Activated CD4-positive, alpha-beta T cell treated with anti-CD3 and anti-CD28 coated beads for 36 hours (primary cell): ENCODE results near the gene CNTN5. TPM values are rescaled to one million over a fixed set of nuclear protein-coding genes. Genes with fewer than 3 reads are reported as not detected.

Experiments used
- ATAC-seq: fragments of 200-7000 bp; cut with Tn5 transposase; one replicate; pipeline ENCODE4 v1.10.0; 2021; ENCODE audit warnings: mild to moderate bottlenecking, moderate library complexity
- CTCF ChIA-PET: fragments of 350-600 bp; sonication (Branson Sonifier 250); formaldehyde crosslinking; loops from one replicate; lab custom pipeline; 2021; ENCODE audit warnings: antibody characterized with exemption; lab: Charles Lee
- POLR2A ChIA-PET: fragments of 350-600 bp; sonication (Branson Sonifier 250); formaldehyde crosslinking; loops from one replicate; lab custom pipeline; 2021; ENCODE audit warnings: antibody characterized with exemption, inconsistent platforms; lab: Charles Lee
- DNase-seq: peaks from one replicate; pipeline ENCODE4 v3.0.0-alpha.2; 2020
- H3K27ac Mint-ChIP-seq: one replicate; pipeline ENCODE4 v1.8.0; 2021; ENCODE audit warnings: mixed read lengths
- H3K27me3 Mint-ChIP-seq: one replicate; pipeline ENCODE4 v1.8.0; 2021; ENCODE audit warnings: mixed read lengths
- H3K36me3 Mint-ChIP-seq: one replicate; pipeline ENCODE4 v1.8.0; 2021; ENCODE audit warnings: low read depth, mixed read lengths
- H3K4me1 Mint-ChIP-seq: one replicate; pipeline ENCODE4 v1.8.0; 2021; ENCODE audit warnings: mixed read lengths
- H3K4me3 Mint-ChIP-seq: one replicate; pipeline ENCODE4 v1.8.0; 2021; ENCODE audit warnings: mild to moderate bottlenecking, moderate library complexity, mixed read lengths
- H3K9me3 Mint-ChIP-seq: one replicate; pipeline ENCODE4 v1.8.0; 2021; ENCODE audit warnings: low read depth, mixed read lengths
- intact Hi-C, 2 experiments: fragments of 100-400 bp; cut with DNase I in 1 of 2; cut with micrococcal nuclease in 1 of 2; formaldehyde crosslinking; loops; one replicate each; pipeline versions ENCODE4 v1.14.2 to v1.15.1; 2022 to 2024; cut with DNase I, micrococcal nuclease
- total RNA-seq, 2 experiments: library from RNA; stranded (reverse); gene quantifications; one replicate each; pipeline ENCODE4 v1.2.3, GENCODE V29; 2021

The CNTN5 gene
- not detected for total RNA-seq

GRCh38 chr11:99020352-99021225 lies at the start of gene CNTN5:
Gene CNTN5 (plus strand): TSS chr11:99020949.
- ATAC-seq, result peak; percentile 63
- ChIA-PET CTCF (no interaction called here), POLR2A (no interaction called here)
- Mint-ChIP-seq H3K36me3 (no peaks in the 10 kb centered on the region), H3K9me3 (no peaks in the 10 kb centered on the region), H3K27ac (no peak within 1 kb of the TSS), H3K4me1 (peaks cover 8% of the 10 kb centered on the region), H3K4me3 (peak within 1 kb of the TSS; percentile 50), H3K27me3 (peaks cover 30% of the 10 kb centered on the region)
- intact Hi-C loops, result no loop called here
- peak; percentile 54 for DNase-seq

- no peaks in the 10 kb centered on the region for H3K27me3 Mint-ChIP-seq
Measured at GRCh38 chr11:98979205-98979604, 41.5 kb upstream of the CNTN5 start.

GRCh38 chr11:99015634-99016454 lies 4.9 kb upstream of the CNTN5 start:
- ChIA-PET POLR2A (no interaction called here), CTCF (interaction anchor here (0.6 to 1.1 kb wide), 7 partner anchors 9 to 1210 kb away, joined by 3 to 6 read pairs (median 4); no protein-coding TSS in a partner anchor)
- intact Hi-C loops, result no loop called here
- DNase-seq (no peak), ATAC-seq (no peak)
- H3K27me3 Mint-ChIP-seq, result peaks cover 20% of the 10 kb centered on the region
- H3K4me1 Mint-ChIP-seq, result peaks cover 6% of the 10 kb centered on the region
- H3K27ac Mint-ChIP-seq, result no peak overlapping the region
- H3K9me3 Mint-ChIP-seq, result no peaks in the 10 kb centered on the region
- H3K36me3 Mint-ChIP-seq, result no peaks in the 10 kb centered on the region
- H3K4me3 Mint-ChIP-seq, result no peak overlapping the region

More at GRCh38 chr11:98979205-98979604, 41.5 kb upstream of the CNTN5 start:
- no peak overlapping the region for H3K4me3 Mint-ChIP-seq
- no peak overlapping the region for H3K27ac Mint-ChIP-seq
- intact Hi-C loops, result no loop called here
- H3K36me3 Mint-ChIP-seq, result no peaks in the 10 kb centered on the region
- ChIA-PET POLR2A (no interaction called here), CTCF (interaction anchor here (0.8 to 1.1 kb wide), 2 partner anchors 25 to 36 kb away, joined by 3 read pairs; no protein-coding TSS in a partner anchor)
- DNase-seq (no peak), ATAC-seq (no peak)
- no peaks in the 10 kb centered on the region for H3K4me1 Mint-ChIP-seq
- H3K9me3 Mint-ChIP-seq, result peaks cover 15% of the 10 kb centered on the region

- ATAC-seq (no peak), DNase-seq (no peak)
- intact Hi-C loops, result no loop called here
- H3K27ac Mint-ChIP-seq, result no peak overlapping the region
- no peaks in the 10 kb centered on the region for H3K9me3 Mint-ChIP-seq
- H3K4me1 Mint-ChIP-seq, result peaks cover 8% of the 10 kb centered on the region
- H3K27me3 Mint-ChIP-seq, result peaks cover 30% of the 10 kb centered on the region
- CTCF ChIA-PET, result no interaction called here
- no peaks in the 10 kb centered on the region for H3K36me3 Mint-ChIP-seq
- H3K4me3 Mint-ChIP-seq, result no peak overlapping the region
- POLR2A ChIA-PET, result no interaction called here
Measured at GRCh38 chr11:99019696-99020095, 1.1 kb upstream of the CNTN5 start.

- Mint-ChIP-seq H3K27me3 (no peaks in the 10 kb centered on the region), H3K4me1 (no peaks in the 10 kb centered on the region), H3K9me3 (no peaks in the 10 kb centered on the region), H3K36me3 (no peaks in the 10 kb centered on the region), H3K27ac (no peak overlapping the region), H3K4me3 (no peak overlapping the region)
- DNase-seq (no peak), ATAC-seq (no peak)
- ChIA-PET CTCF (no interaction called here), POLR2A (no interaction called here)
- intact Hi-C loops, result no loop called here
Measured at GRCh38 chr11:99037057-99037456, 16.3 kb downstream of the CNTN5 start.

GRCh38 chr11:99063331-99063730 lies 42.6 kb downstream of the CNTN5 start:
- POLR2A ChIA-PET, result no interaction called here
- no peak for DNase-seq
- Mint-ChIP-seq H3K9me3 (no peaks in the 10 kb centered on the region), H3K4me3 (no peak overlapping the region), H3K27ac (no peak overlapping the region), H3K36me3 (no peaks in the 10 kb centered on the region), H3K27me3 (no peaks in the 10 kb centered on the region), H3K4me1 (no peaks in the 10 kb centered on the region)
- ATAC-seq, result no peak
- intact Hi-C loops, result no loop called here
- CTCF ChIA-PET, result no interaction called here

GRCh38 chr11:99065121-99065520 lies 44.4 kb downstream of the CNTN5 start:
- Mint-ChIP-seq H3K36me3 (no peaks in the 10 kb centered on the region), H3K27me3 (no peaks in the 10 kb centered on the region), H3K9me3 (no peaks in the 10 kb centered on the region), H3K4me3 (no peak overlapping the region), H3K4me1 (no peaks in the 10 kb centered on the region), H3K27ac (no peak overlapping the region)
- ChIA-PET CTCF (no interaction called here), POLR2A (no interaction called here)
- no peak for ATAC-seq
- intact Hi-C loops, result no loop called here
- no peak for DNase-seq

- intact Hi-C loops, result no loop called here
- ATAC-seq (no peak), DNase-seq (no peak)
- no peaks in the 10 kb centered on the region for H3K27me3 Mint-ChIP-seq
- POLR2A ChIA-PET, result no interaction called here
- no peaks in the 10 kb centered on the region for H3K4me1 Mint-ChIP-seq
- H3K9me3 Mint-ChIP-seq, result no peaks in the 10 kb centered on the region
- H3K36me3 Mint-ChIP-seq, result no peaks in the 10 kb centered on the region
- H3K4me3 Mint-ChIP-seq, result no peak overlapping the region
- no peak overlapping the region for H3K27ac Mint-ChIP-seq
- CTCF ChIA-PET, result no interaction called here
Measured at GRCh38 chr11:99066618-99067317, 46.0 kb downstream of the CNTN5 start.

GRCh38 chr11:99068832-99069231 lies 48.1 kb downstream of the CNTN5 start:
- intact Hi-C loops, result no loop called here
- POLR2A ChIA-PET, result no interaction called here
- no peak overlapping the region for H3K27ac Mint-ChIP-seq
- H3K27me3 Mint-ChIP-seq, result no peaks in the 10 kb centered on the region
- CTCF ChIA-PET, result interaction anchor here (0.7 kb wide), 1 partner anchor 72 kb away, joined by 3 read pairs; no protein-coding TSS in a partner anchor
- H3K4me1 Mint-ChIP-seq, result no peaks in the 10 kb centered on the region
- H3K4me3 Mint-ChIP-seq, result no peak overlapping the region
- H3K9me3 Mint-ChIP-seq, result no peaks in the 10 kb centered on the region
- DNase-seq (no peak), ATAC-seq (no peak)
- H3K36me3 Mint-ChIP-seq, result no peaks in the 10 kb centered on the region

GRCh38 chr11:99069856-99070444 lies 49.2 kb downstream of the CNTN5 start:
- intact Hi-C loops, result no loop called here
- DNase-seq (no peak), ATAC-seq (peak; percentile 30)
- peak overlapping the region; percentile 44 for H3K4me3 Mint-ChIP-seq
- POLR2A ChIA-PET, result no interaction called here
- no peaks in the 10 kb centered on the region for H3K36me3 Mint-ChIP-seq
- H3K27me3 Mint-ChIP-seq, result no peaks in the 10 kb centered on the region
- H3K4me1 Mint-ChIP-seq, result no peaks in the 10 kb centered on the region
- H3K27ac Mint-ChIP-seq, result no peak overlapping the region
- CTCF ChIA-PET, result interaction anchor here (0.7 kb wide), 1 partner anchor 71 kb away, joined by 3 read pairs; no protein-coding TSS in a partner anchor
- no peaks in the 10 kb centered on the region for H3K9me3 Mint-ChIP-seq

GRCh38 chr11:99079576-99079975 lies 58.8 kb downstream of the CNTN5 start:
- no peak for DNase-seq

More at GRCh38 chr11:99079576-99079975, 58.8 kb downstream of the CNTN5 start:
- no peak for ATAC-seq
- ChIA-PET POLR2A (no interaction called here), CTCF (no interaction called here)
- Mint-ChIP-seq H3K27ac (no peak overlapping the region), H3K4me3 (no peak overlapping the region), H3K36me3 (no peaks in the 10 kb centered on the region), H3K9me3 (no peaks in the 10 kb centered on the region), H3K27me3 (no peaks in the 10 kb centered on the region), H3K4me1 (no peaks in the 10 kb centered on the region)
- intact Hi-C loops, result no loop called here
